HL-60 (cell line): Measurements from ENCODE around the gene ATRNL1.

Experiments used
- CTCF ChIP-seq: IDR thresholded peaks from one replicate; pipeline ENCODE4 v1.5.1; 2011; ENCODE audit warnings: low read length, control low read depth, inconsistent platforms; ENCODE audit not compliant: insufficient read depth
- REST ChIP-seq: IDR thresholded peaks from 2 replicates; pipeline ENCODE4 v1.6.1; 2012; ENCODE audit warnings: low read depth; ENCODE audit not compliant: insufficient replicate concordance
- SPI1 ChIP-seq: IDR thresholded peaks from 2 replicates; pipeline ENCODE4 v1.6.1; 2012; ENCODE audit warnings: low read depth, mild to moderate bottlenecking, borderline replicate concordance

GRCh38 chr10:115572740-115573455 is 479.7 kb downstream of the ATRNL1 start:
- TF ChIP-seq CTCF: peak; percentile 47
- no peak for TF ChIP-seq SPI1
- no peak for TF ChIP-seq REST
